Measurements from ENCODE around the gene ALPG. TPM values are rescaled to one million over a fixed set of nuclear protein-coding genes. Genes with fewer than 3 reads are reported as not detected.
A peak's percentile ranks its signal among the peaks of the same experiment; 100 is the strongest.

Gene ALPG
- total RNA-seq, 2 donors from 2014 or later, result not detected

- no peaks in the 10 kb centered on the region for H3K9me3 Mint-ChIP-seq
- Histone ChIP-seq H3K9me3 (ENCODE audit: control insufficient read depth, low read length) (no peaks in the 10 kb centered on the region), H3K4me1 (ENCODE audit: control insufficient read depth, insufficient read depth, low read length) (no peaks in the 10 kb centered on the region), H3K4me3 (ENCODE audit: low read length) (peak overlapping the region; percentile 60), H3K9ac (ENCODE audit: extremely low read depth, low read length, poor library complexity, severe bottlenecking) (no peak overlapping the region), H3K27me3 (ENCODE audit: control insufficient read depth, insufficient read depth, low read length, poor library complexity, severe bottlenecking) (peaks cover 73% of the 10 kb centered on the region), H3K27ac (ENCODE audit: low read depth, low read length) (no peak overlapping the region), H3K36me3 (ENCODE audit: control insufficient read depth, insufficient read depth, low read length) (no peaks in the 10 kb centered on the region)
- H3K36me3 Mint-ChIP-seq (ENCODE audit: low read depth), result no peaks in the 10 kb centered on the region
- H3K27me3 Mint-ChIP-seq (ENCODE audit: insufficient read depth), result peaks cover 94% of the 10 kb centered on the region
- DNase-seq, result no peak
- peaks cover 7% of the 10 kb centered on the region for H3K4me1 Mint-ChIP-seq
- TF ChIP-seq CTCF (conservative IDR thresholded peaks at IDR 0.05), result peak; percentile 16
- 45 to 47% methylated on average over 16 to 24 of the region's 24 CpGs for whole genome bisulfite sequencing, 2 experiments (ENCODE audit: insufficient coverage in 1 of 2, insufficient read length in 1 of 2)
- H3K27ac Mint-ChIP-seq, result no peak overlapping the region
- H3K4me3 Mint-ChIP-seq, result peak overlapping the region; percentile 44
Observed at GRCh38 chr2:232385660-232386489, 20.8 kb upstream of the ALPG start.

- DNase-seq, result no peak
- Mint-ChIP-seq H3K27ac (no peak overlapping the region), H3K4me3 (peak overlapping the region; percentile 44), H3K27me3 (ENCODE audit: insufficient read depth) (peaks cover 95% of the 10 kb centered on the region), H3K9me3 (no peaks in the 10 kb centered on the region), H3K4me1 (peaks cover 7% of the 10 kb centered on the region), H3K36me3 (ENCODE audit: low read depth) (no peaks in the 10 kb centered on the region)
- Histone ChIP-seq H3K9ac (ENCODE audit: extremely low read depth, low read length, poor library complexity, severe bottlenecking) (no peak overlapping the region), H3K27ac (ENCODE audit: low read depth, low read length) (no peak overlapping the region), H3K4me1 (ENCODE audit: control insufficient read depth, insufficient read depth, low read length) (no peaks in the 10 kb centered on the region), H3K9me3 (ENCODE audit: control insufficient read depth, low read length) (no peaks in the 10 kb centered on the region), H3K36me3 (ENCODE audit: control insufficient read depth, insufficient read depth, low read length) (no peaks in the 10 kb centered on the region), H3K27me3 (ENCODE audit: control insufficient read depth, insufficient read depth, low read length, poor library complexity, severe bottlenecking) (peaks cover 79% of the 10 kb centered on the region), H3K4me3 (ENCODE audit: low read length) (peak overlapping the region; percentile 60)
- 0 to 2% methylated on average over 1 to 23 of the region's 23 CpGs for WGBS, 2 experiments (ENCODE audit: insufficient coverage in 1 of 2, insufficient read length in 1 of 2)
- TF ChIP-seq CTCF (conservative IDR thresholded peaks at IDR 0.05), result no peak
Observed at GRCh38 chr2:232386490-232386739, 20.2 kb upstream of the ALPG start.

- no peak for TF ChIP-seq CTCF (conservative IDR thresholded peaks at IDR 0.05)
- Mint-ChIP-seq H3K36me3 (ENCODE audit: low read depth) (no peaks in the 10 kb centered on the region), H3K4me1 (peaks cover 7% of the 10 kb centered on the region), H3K27ac (no peak overlapping the region), H3K27me3 (ENCODE audit: insufficient read depth) (peaks cover 92% of the 10 kb centered on the region), H3K4me3 (peak overlapping the region; percentile 44), H3K9me3 (no peaks in the 10 kb centered on the region)
- Histone ChIP-seq H3K27me3 (ENCODE audit: control insufficient read depth, insufficient read depth, low read length, poor library complexity, severe bottlenecking) (peaks cover 83% of the 10 kb centered on the region), H3K9ac (ENCODE audit: extremely low read depth, low read length, poor library complexity, severe bottlenecking) (no peak overlapping the region), H3K36me3 (ENCODE audit: control insufficient read depth, insufficient read depth, low read length) (no peaks in the 10 kb centered on the region), H3K9me3 (ENCODE audit: control insufficient read depth, low read length) (no peaks in the 10 kb centered on the region), H3K4me1 (ENCODE audit: control insufficient read depth, insufficient read depth, low read length) (no peaks in the 10 kb centered on the region), H3K4me3 (ENCODE audit: low read length) (peak overlapping the region; percentile 60), H3K27ac (ENCODE audit: low read depth, low read length) (no peak overlapping the region)
- WGBS, 2 experiments (ENCODE audit: insufficient coverage in 1 of 2, insufficient read length in 1 of 2), result 3 to 7% methylated on average over 32 to 75 of the region's 75 CpGs
- DNase-seq, result peak; percentile 78
Observed at GRCh38 chr2:232386740-232387450, 19.7 kb upstream of the ALPG start.
